ENCODE results near the gene NET1.

Gene NET1

GRCh38 chr10:5479481-5480161 lies 67.3 kb downstream of the NET1 start:
- Histone ChIP-seq H3K4me2 (ENCODE audit: low read length) (no peak overlapping the region), H3K9me3 (ENCODE audit: low read length) (no peaks in the 10 kb centered on the region), H3F3A (ENCODE audit: insufficient read depth, low read length) (no peaks in the 10 kb centered on the region), H3K4me1 (ENCODE audit: insufficient read depth, low read length, severe bottlenecking) (no peaks in the 10 kb centered on the region), H3K79me2 (ENCODE audit: insufficient read depth, low read length) (no peaks in the 10 kb centered on the region), H3K27me3 (ENCODE audit: insufficient read depth, low read length) (peaks cover 5% of the 10 kb centered on the region; the same call in 1 of the 2 replicates), H3K27ac (ENCODE audit: low read depth, low read length, poor library complexity, severe bottlenecking) (no peak overlapping the region), H4K20me1 (ENCODE audit: insufficient read depth, low read length) (no peaks in the 10 kb centered on the region), H3K4me3 (ENCODE audit: low read depth, low read length, poor library complexity, severe bottlenecking) (no peak overlapping the region), H3K36me3 (ENCODE audit: insufficient read depth, low read length) (no peaks in the 10 kb centered on the region), H3K9me2 (ENCODE audit: low read depth, low read length) (no peaks in the 10 kb centered on the region), H2AFZ (ENCODE audit: low read length) (no peak overlapping the region), H3K9ac (ENCODE audit: low read length) (no peak overlapping the region)
- no peak for TF ChIP-seq EZH2 (IDR thresholded peaks at IDR 0.05; ENCODE audit: borderline replicate concordance, low read length)

- Histone ChIP-seq H3K4me3 (ENCODE audit: low read depth, low read length, poor library complexity, severe bottlenecking) (no peak overlapping the region), H3K27me3 (ENCODE audit: insufficient read depth, low read length) (peaks cover 8% of the 10 kb centered on the region; the same call in 1 of the 2 replicates), H3K4me2 (ENCODE audit: low read length) (no peak overlapping the region), H3K9me3 (ENCODE audit: low read length) (no peaks in the 10 kb centered on the region), H4K20me1 (ENCODE audit: insufficient read depth, low read length) (no peaks in the 10 kb centered on the region), H3K27ac (ENCODE audit: low read depth, low read length, poor library complexity, severe bottlenecking) (no peak overlapping the region), H3F3A (ENCODE audit: insufficient read depth, low read length) (no peaks in the 10 kb centered on the region), H3K4me1 (ENCODE audit: insufficient read depth, low read length, severe bottlenecking) (no peaks in the 10 kb centered on the region), H3K36me3 (ENCODE audit: insufficient read depth, low read length) (no peaks in the 10 kb centered on the region), H3K79me2 (ENCODE audit: insufficient read depth, low read length) (no peaks in the 10 kb centered on the region), H3K9ac (ENCODE audit: low read length) (no peak overlapping the region), H3K9me2 (ENCODE audit: low read depth, low read length) (no peaks in the 10 kb centered on the region), H2AFZ (ENCODE audit: low read length) (no peak overlapping the region)
- TF ChIP-seq CTCF (IDR thresholded peaks at IDR 0.05; ENCODE audit: low read length), result no peak
- no peak for TF ChIP-seq EZH2 (IDR thresholded peaks at IDR 0.05; ENCODE audit: borderline replicate concordance, low read length)
These were observed 68.0 kb downstream of the NET1 start for GRCh38 chr10:5480162-5480941.

GRCh38 chr10:5481121-5481520 lies 68.8 kb downstream of the NET1 start:
- Histone ChIP-seq H3K27ac (ENCODE audit: low read depth, low read length, poor library complexity, severe bottlenecking) (no peak overlapping the region), H3K27me3 (ENCODE audit: insufficient read depth, low read length) (peaks cover 8% of the 10 kb centered on the region; the same call in 1 of the 2 replicates), H3K9me2 (ENCODE audit: low read depth, low read length) (no peaks in the 10 kb centered on the region), H3K4me3 (ENCODE audit: low read depth, low read length, poor library complexity, severe bottlenecking) (no peak overlapping the region), H3K4me1 (ENCODE audit: insufficient read depth, low read length, severe bottlenecking) (no peaks in the 10 kb centered on the region), H3K9ac (ENCODE audit: low read length) (no peak overlapping the region), H2AFZ (ENCODE audit: low read length) (no peak overlapping the region), H3K9me3 (ENCODE audit: low read length) (no peaks in the 10 kb centered on the region), H4K20me1 (ENCODE audit: insufficient read depth, low read length) (no peaks in the 10 kb centered on the region), H3F3A (ENCODE audit: insufficient read depth, low read length) (no peaks in the 10 kb centered on the region), H3K4me2 (ENCODE audit: low read length) (no peak overlapping the region), H3K79me2 (ENCODE audit: insufficient read depth, low read length) (no peaks in the 10 kb centered on the region), H3K36me3 (ENCODE audit: insufficient read depth, low read length) (no peaks in the 10 kb centered on the region)
- TF ChIP-seq EZH2 (IDR thresholded peaks at IDR 0.05; ENCODE audit: borderline replicate concordance, low read length), result no peak
- TF ChIP-seq CTCF (IDR thresholded peaks at IDR 0.05; ENCODE audit: low read length), result no peak

Data from OCI-LY1 (cell line).